ENCODE measurements around the gene CD68. TPM values are rescaled to one million over a fixed set of nuclear protein-coding genes. Genes with fewer than 3 reads are reported as not detected.
A peak's percentile ranks its signal among the peaks of the same experiment; 100 is the strongest.

Gene CD68
- total and polyA plus RNA-seq, 2 donors: 47.0 to 124 TPM

- Histone ChIP-seq H3K4me3 (ENCODE audit: low read length in 2 of 2) (no peak overlapping the region), H3K27ac (ENCODE audit: low read depth in 1 of 2, low read length in 1 of 2) (no peak overlapping the region), H3K4me1 (ENCODE audit: control insufficient read depth in 2 of 2, insufficient read depth in 2 of 2, low read length in 2 of 2) (peaks cover 11 to 56% of the 10 kb centered on the region in 2 donors), H3K27me3 (ENCODE audit: control insufficient read depth in 2 of 2, insufficient read depth in 1 of 2, low read length in 1 of 2) (no peaks in the 10 kb centered on the region), H3K9me3 (ENCODE audit: control insufficient read depth in 2 of 2, insufficient read depth in 1 of 2, low read length in 1 of 2) (peaks cover 0 to 3% of the 10 kb centered on the region in 2 donors), H3K36me3 (ENCODE audit: control insufficient read depth in 2 of 2, insufficient read depth in 2 of 2, low read length in 1 of 2) (peaks cover 66 to 71% of the 10 kb centered on the region in 2 donors)
- DNase-seq (ENCODE audit: low read depth in 6 of 9, low spot score in 9 of 9): no peak
- WGBS: 98% methylated on average over 7 of the region's 7 CpGs
Measured at GRCh38 chr17:7575959-7576358, 3.5 kb upstream of the CD68 start.

- H3K27me3 ChIP-seq (ENCODE audit: control insufficient read depth in 2 of 2, insufficient read depth in 1 of 2, low read length in 1 of 2): no peaks in the 10 kb centered on the region
- DNase-seq (ENCODE audit: low read depth in 6 of 9, low spot score in 9 of 9): no peak
Measured at GRCh38 chr17:7576432-7576937, 3.0 kb upstream of the CD68 start.

GRCh38 chr17:7577327-7578199, 1.9 kb upstream of the CD68 start:
- H3K27ac ChIP-seq (ENCODE audit: low read depth in 1 of 2, low read length in 1 of 2): peak overlapping the region in 1 of 2 donors; percentile 15
- H3K9me3 ChIP-seq (ENCODE audit: control insufficient read depth in 2 of 2, insufficient read depth in 1 of 2, low read length in 1 of 2): peaks cover 0 to 6% of the 10 kb centered on the region in 2 donors
- H3K4me1 ChIP-seq (ENCODE audit: control insufficient read depth in 2 of 2, insufficient read depth in 2 of 2, low read length in 2 of 2): peaks cover 16 to 64% of the 10 kb centered on the region in 2 donors
- H3K36me3 ChIP-seq (ENCODE audit: control insufficient read depth in 2 of 2, insufficient read depth in 2 of 2, low read length in 1 of 2): peaks cover 63 to 72% of the 10 kb centered on the region in 2 donors
- DNase-seq (ENCODE audit: low read depth in 6 of 9, low spot score in 9 of 9): no peak
- no peak overlapping the region for H3K4me3 ChIP-seq (ENCODE audit: low read length in 2 of 2)
- H3K27me3 ChIP-seq (ENCODE audit: control insufficient read depth in 2 of 2, insufficient read depth in 1 of 2, low read length in 1 of 2): no peaks in the 10 kb centered on the region
- WGBS: 97% methylated on average over 17 of the region's 17 CpGs

More at GRCh38 chr17:7576432-7576937, 3.0 kb upstream of the CD68 start:
- 94% methylated on average over 14 of the region's 14 CpGs for WGBS
- H3K36me3 ChIP-seq (ENCODE audit: control insufficient read depth in 2 of 2, insufficient read depth in 2 of 2, low read length in 1 of 2): peaks cover 63 to 72% of the 10 kb centered on the region in 2 donors
- no peak overlapping the region for H3K27ac ChIP-seq (ENCODE audit: low read depth in 1 of 2, low read length in 1 of 2)
- H3K9me3 ChIP-seq (ENCODE audit: control insufficient read depth in 2 of 2, insufficient read depth in 1 of 2, low read length in 1 of 2): peaks cover 0 to 3% of the 10 kb centered on the region in 2 donors
- H3K4me3 ChIP-seq (ENCODE audit: low read length in 2 of 2): no peak overlapping the region
- peaks cover 11 to 60% of the 10 kb centered on the region in 2 donors for H3K4me1 ChIP-seq (ENCODE audit: control insufficient read depth in 2 of 2, insufficient read depth in 2 of 2, low read length in 2 of 2)

GRCh38 chr17:7579834-7580603, 581 bp downstream of the CD68 start:
- Histone ChIP-seq H3K27ac (ENCODE audit: low read depth in 1 of 2, low read length in 1 of 2) (peak overlapping the region; percentile 44 to 81), H3K36me3 (ENCODE audit: control insufficient read depth in 2 of 2, insufficient read depth in 2 of 2, low read length in 1 of 2) (peaks cover 52 to 59% of the 10 kb centered on the region in 2 donors), H3K4me3 (ENCODE audit: low read length in 2 of 2) (peak overlapping the region in 1 of 2 donors; percentile 1), H3K27me3 (ENCODE audit: control insufficient read depth in 2 of 2, insufficient read depth in 1 of 2, low read length in 1 of 2) (no peaks in the 10 kb centered on the region), H3K4me1 (ENCODE audit: control insufficient read depth in 2 of 2, insufficient read depth in 2 of 2, low read length in 2 of 2) (peaks cover 28 to 73% of the 10 kb centered on the region in 2 donors), H3K9me3 (ENCODE audit: control insufficient read depth in 2 of 2, insufficient read depth in 1 of 2, low read length in 1 of 2) (peaks cover 0 to 12% of the 10 kb centered on the region in 2 donors)
- 85% methylated on average over 12 of the region's 12 CpGs for WGBS
- DNase-seq (ENCODE audit: low read depth in 6 of 9, low spot score in 9 of 9): no peak

- WGBS: 94% methylated on average over 23 of the region's 23 CpGs
- H3K27ac ChIP-seq (ENCODE audit: low read depth in 1 of 2, low read length in 1 of 2): peak overlapping the region in 1 of 2 donors; percentile 98
- peaks cover 43 to 54% of the 10 kb centered on the region in 2 donors for H3K36me3 ChIP-seq (ENCODE audit: control insufficient read depth in 2 of 2, insufficient read depth in 2 of 2, low read length in 1 of 2)
- no peaks in the 10 kb centered on the region for H3K27me3 ChIP-seq (ENCODE audit: control insufficient read depth in 2 of 2, insufficient read depth in 1 of 2, low read length in 1 of 2)
- H3K4me1 ChIP-seq (ENCODE audit: control insufficient read depth in 2 of 2, insufficient read depth in 2 of 2, low read length in 2 of 2): peaks cover 23 to 73% of the 10 kb centered on the region in 2 donors
- DNase-seq (ENCODE audit: low read depth in 6 of 9, low spot score in 9 of 9): no peak
- H3K4me3 ChIP-seq (ENCODE audit: low read length in 2 of 2): peak overlapping the region in 1 of 2 donors; percentile 1
- peaks cover 0 to 12% of the 10 kb centered on the region in 2 donors for H3K9me3 ChIP-seq (ENCODE audit: control insufficient read depth in 2 of 2, insufficient read depth in 1 of 2, low read length in 1 of 2)
Measured at GRCh38 chr17:7580604-7581575, 1.5 kb downstream of the CD68 start.

GRCh38 chr17:7582396-7583252, 3.2 kb downstream of the CD68 start:
- peak overlapping the region; percentile 96 to 98 for H3K27ac ChIP-seq (ENCODE audit: low read depth in 1 of 2, low read length in 1 of 2)
- WGBS: 91% methylated on average over 36 of the region's 36 CpGs

GRCh38 chr17:7583253-7584109, 4.0 kb downstream of the CD68 start, which contains the start of gene MPDU1:
TSS of gene MPDU1 (plus strand) at chr17:7583852. CDS start at chr17:7583863, 11 bp downstream.
- 22% methylated on average over 69 of the region's 69 CpGs for WGBS

More at GRCh38 chr17:7582396-7583252, 3.2 kb downstream of the CD68 start:
- DNase-seq (ENCODE audit: low read depth in 6 of 9, low spot score in 9 of 9): no peak
- Histone ChIP-seq H3K36me3 (ENCODE audit: control insufficient read depth in 2 of 2, insufficient read depth in 2 of 2, low read length in 1 of 2) (peaks cover 38 to 49% of the 10 kb centered on the region in 2 donors), H3K4me3 (ENCODE audit: low read length in 2 of 2) (peak overlapping the region; percentile 68 to 91), H3K9me3 (ENCODE audit: control insufficient read depth in 2 of 2, insufficient read depth in 1 of 2, low read length in 1 of 2) (peaks cover 0 to 12% of the 10 kb centered on the region in 2 donors), H3K27me3 (ENCODE audit: control insufficient read depth in 2 of 2, insufficient read depth in 1 of 2, low read length in 1 of 2) (no peaks in the 10 kb centered on the region), H3K4me1 (ENCODE audit: control insufficient read depth in 2 of 2, insufficient read depth in 2 of 2, low read length in 2 of 2) (peaks cover 23 to 67% of the 10 kb centered on the region in 2 donors)

More at GRCh38 chr17:7583253-7584109, 4.0 kb downstream of the CD68 start, which contains the start of gene MPDU1:
- Histone ChIP-seq H3K36me3 (ENCODE audit: control insufficient read depth in 2 of 2, insufficient read depth in 2 of 2, low read length in 1 of 2) (peaks cover 38 to 48% of the 10 kb centered on the region in 2 donors), H3K9me3 (ENCODE audit: control insufficient read depth in 2 of 2, insufficient read depth in 1 of 2, low read length in 1 of 2) (peaks cover 0 to 12% of the 10 kb centered on the region in 2 donors), H3K4me1 (ENCODE audit: control insufficient read depth in 2 of 2, insufficient read depth in 2 of 2, low read length in 2 of 2) (peaks cover 23 to 69% of the 10 kb centered on the region in 2 donors), H3K27me3 (ENCODE audit: control insufficient read depth in 2 of 2, insufficient read depth in 1 of 2, low read length in 1 of 2) (no peaks in the 10 kb centered on the region), H3K4me3 (ENCODE audit: low read length in 2 of 2) (peak within 1 kb of the TSS; percentile 68 to 91), H3K27ac (ENCODE audit: low read depth in 1 of 2, low read length in 1 of 2) (peak within 1 kb of the TSS; percentile 96 to 98)
- peak; percentile 91 to 98 (median 95) for DNase-seq (ENCODE audit: low read depth in 6 of 9, low spot score in 9 of 9)

Data from thymus (tissue), 11 donors.